HFFc6 (cell line): ENCODE results near the gene PSMD11. TPM values are rescaled to one million over a fixed set of nuclear protein-coding genes. Genes with fewer than 3 reads are reported as not detected.

Experiments
- DNase-seq: peaks from one replicate; pipeline ENCODE4 v3.0.0-alpha.2; 2018
- H3K27ac Mint-ChIP-seq: 2 replicates; pipeline ENCODE4 v1.8.0; 2020; ENCODE audit warnings: mild to moderate bottlenecking, mixed read lengths
- H3K27me3 Mint-ChIP-seq: 2 replicates; pipeline ENCODE4 v1.8.0; 2021; ENCODE audit warnings: mild to moderate bottlenecking, moderate library complexity, mixed read lengths; ENCODE audit not compliant: insufficient read depth
- H3K36me3 Mint-ChIP-seq: 2 replicates; pipeline ENCODE4 v1.8.0; 2021; ENCODE audit warnings: low read depth, mixed read lengths
- H3K4me1 Mint-ChIP-seq: 2 replicates; pipeline ENCODE4 v1.8.0; 2020; ENCODE audit warnings: low read depth, mixed read lengths
- H3K4me3 Mint-ChIP-seq: 2 replicates; pipeline ENCODE4 v1.8.0; 2020; ENCODE audit warnings: mild to moderate bottlenecking, moderate library complexity, mixed read lengths
- H3K9me3 Mint-ChIP-seq: 2 replicates; pipeline ENCODE4 v1.8.0; 2020; ENCODE audit warnings: mild to moderate bottlenecking, mixed read lengths
- total RNA-seq, 6 experiments: library from RNA; stranded (reverse); fragmentation: NEBNext Ultra II Directional; extraction: Animal tissue kit (Norgen Biotek cat#: 25700); gene quantifications; 2 replicates in 1 of 6; 3 replicates in 5 of 6; pipeline ENCODE4 v1.2.3, GENCODE V29; 2021
- TF ChIP-seq, protein P1 (sequence below): fragments of 200-600 bp; sonication (generic); IDR thresholded peaks from 2 replicates; pipeline ENCODE4 v1.5.0; 2021; ENCODE audit warnings: antibody characterized with exemption, mild to moderate bottlenecking

Gene PSMD11
- total RNA-seq, 6 experiments from 2014 or later = 105 to 121 (median 110) TPM

DNA sequence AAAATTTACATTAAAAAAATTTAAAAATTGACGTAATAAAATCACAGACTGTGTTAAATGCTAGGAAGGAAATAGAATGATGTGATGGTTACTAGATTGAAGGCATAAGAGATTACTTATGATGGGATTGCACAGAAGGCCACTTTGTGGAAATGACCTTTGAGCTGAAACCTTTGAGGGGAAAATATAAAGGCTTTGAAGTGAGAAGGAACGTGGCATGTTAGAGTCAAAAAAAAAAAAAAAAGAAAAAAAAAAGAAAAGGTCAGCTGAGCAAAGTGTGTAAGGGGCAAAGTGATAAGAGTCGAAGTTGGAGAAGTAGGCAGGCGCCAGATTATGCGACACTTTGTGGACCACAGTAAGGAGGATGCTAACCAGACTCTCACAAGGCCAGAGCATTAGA is 3.6 kb upstream of the PSMD11 start:
- DNase-seq = no peak
- no peak overlapping the region for H3K4me3 Mint-ChIP-seq
- no peak overlapping the region for H3K27ac Mint-ChIP-seq
- peaks cover 17% of the 10 kb centered on the region for H3K4me1 Mint-ChIP-seq
- H3K9me3 Mint-ChIP-seq = peaks cover 9% of the 10 kb centered on the region
- no peaks in the 10 kb centered on the region; the same call in none of the 2 replicates for H3K27me3 Mint-ChIP-seq
- TF ChIP-seq, protein P1, sequence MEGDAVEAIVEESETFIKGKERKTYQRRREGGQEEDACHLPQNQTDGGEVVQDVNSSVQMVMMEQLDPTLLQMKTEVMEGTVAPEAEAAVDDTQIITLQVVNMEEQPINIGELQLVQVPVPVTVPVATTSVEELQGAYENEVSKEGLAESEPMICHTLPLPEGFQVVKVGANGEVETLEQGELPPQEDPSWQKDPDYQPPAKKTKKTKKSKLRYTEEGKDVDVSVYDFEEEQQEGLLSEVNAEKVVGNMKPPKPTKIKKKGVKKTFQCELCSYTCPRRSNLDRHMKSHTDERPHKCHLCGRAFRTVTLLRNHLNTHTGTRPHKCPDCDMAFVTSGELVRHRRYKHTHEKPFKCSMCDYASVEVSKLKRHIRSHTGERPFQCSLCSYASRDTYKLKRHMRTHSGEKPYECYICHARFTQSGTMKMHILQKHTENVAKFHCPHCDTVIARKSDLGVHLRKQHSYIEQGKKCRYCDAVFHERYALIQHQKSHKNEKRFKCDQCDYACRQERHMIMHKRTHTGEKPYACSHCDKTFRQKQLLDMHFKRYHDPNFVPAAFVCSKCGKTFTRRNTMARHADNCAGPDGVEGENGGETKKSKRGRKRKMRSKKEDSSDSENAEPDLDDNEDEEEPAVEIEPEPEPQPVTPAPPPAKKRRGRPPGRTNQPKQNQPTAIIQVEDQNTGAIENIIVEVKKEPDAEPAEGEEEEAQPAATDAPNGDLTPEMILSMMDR = no peak
- H3K36me3 Mint-ChIP-seq = peaks cover 13% of the 10 kb centered on the region

GRCh38 chr17:32441886-32442285 is 2.4 kb upstream of the PSMD11 start:
- TF ChIP-seq, protein P1 = no peak
- no peak for DNase-seq
- Mint-ChIP-seq H3K9me3 (no peaks in the 10 kb centered on the region), H3K27ac (no peak overlapping the region), H3K27me3 (no peaks in the 10 kb centered on the region; the same call in none of the 2 replicates), H3K4me1 (peaks cover 28% of the 10 kb centered on the region), H3K4me3 (no peak overlapping the region), H3K36me3 (peaks cover 18% of the 10 kb centered on the region)

DNA sequence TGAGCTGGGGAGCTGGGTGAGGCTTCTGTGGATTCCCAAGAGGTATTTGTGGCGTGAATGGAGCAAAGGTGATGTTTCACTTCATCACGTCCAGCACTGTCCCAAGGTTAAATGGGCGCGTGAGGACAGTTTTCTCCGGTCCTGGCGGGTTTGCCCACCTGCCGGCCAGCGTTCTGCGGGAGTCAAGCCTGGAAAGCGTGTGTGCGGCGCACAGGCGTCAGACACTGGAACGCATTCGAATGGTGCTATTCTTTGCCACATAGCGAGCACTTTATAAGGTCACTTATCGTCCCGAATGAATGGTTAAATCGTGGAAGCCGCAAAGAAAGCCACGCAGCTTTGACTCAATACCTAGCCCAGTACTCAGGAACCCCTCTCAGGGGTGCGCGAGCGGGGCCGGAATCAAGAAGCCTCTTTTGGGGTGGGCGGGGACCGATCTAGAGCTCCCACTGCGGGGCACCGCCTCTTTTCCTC is 446 bp upstream of the PSMD11 start:
- Mint-ChIP-seq H3K27me3 (no peaks in the 10 kb centered on the region; the same call in none of the 2 replicates), H3K4me1 (peaks cover 35% of the 10 kb centered on the region), H3K36me3 (peaks cover 24% of the 10 kb centered on the region), H3K27ac (peak overlapping the region; percentile 91; the same call in 1 of the 2 replicates), H3K4me3 (peak overlapping the region; percentile 86), H3K9me3 (no peaks in the 10 kb centered on the region)
- no peak for DNase-seq
- TF ChIP-seq, protein P1 = no peak

DNA sequence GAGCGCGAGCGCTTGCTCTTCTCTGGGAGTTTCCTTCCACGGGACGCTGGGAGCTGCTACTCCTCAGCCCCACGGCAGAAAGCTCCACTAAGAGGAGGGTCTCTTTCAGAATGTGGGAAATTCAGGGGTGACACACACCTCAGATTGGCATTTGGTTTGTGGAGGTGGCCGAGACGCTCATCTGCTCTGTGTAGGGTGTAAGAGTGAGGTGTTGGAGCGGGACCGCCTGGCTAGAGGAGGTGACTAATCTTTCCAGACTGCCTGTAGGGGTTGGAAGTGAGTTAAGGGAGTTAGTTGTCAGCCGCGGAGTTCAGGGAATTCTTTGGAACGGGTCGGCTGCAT is 735 bp downstream of the PSMD11 start:
- DNase-seq = peak; percentile 60
- H3K27me3 Mint-ChIP-seq = no peaks in the 10 kb centered on the region; the same call in none of the 2 replicates
- TF ChIP-seq, protein P1 = no peak
- no peaks in the 10 kb centered on the region for H3K9me3 Mint-ChIP-seq
- peaks cover 32% of the 10 kb centered on the region for H3K36me3 Mint-ChIP-seq
- H3K4me1 Mint-ChIP-seq = peaks cover 41% of the 10 kb centered on the region
- peak overlapping the region; percentile 86 for H3K4me3 Mint-ChIP-seq
- H3K27ac Mint-ChIP-seq = peak overlapping the region; percentile 91

- Mint-ChIP-seq H3K4me3 (peak overlapping the region; percentile 86), H3K27ac (peak overlapping the region; percentile 91), H3K9me3 (no peaks in the 10 kb centered on the region), H3K4me1 (peaks cover 41% of the 10 kb centered on the region), H3K27me3 (no peaks in the 10 kb centered on the region; the same call in none of the 2 replicates), H3K36me3 (peaks cover 33% of the 10 kb centered on the region)
- no peak for DNase-seq
- TF ChIP-seq, protein P1 = no peak
Observed at GRCh38 chr17:32445497-32445896, 1.2 kb downstream of the PSMD11 start.
